Breast epithelium (tissue), 4 donors: ENCODE data around the gene TRIM67. TPM values are rescaled to one million over a fixed set of nuclear protein-coding genes. Genes with fewer than 3 reads are reported as not detected.

Experiments
- DNase-seq, 2 donors: peaks; one replicate each; pipeline ENCODE4 v3.0.0-alpha.2; 2019; ENCODE audit warnings: low spot score in 2 of 2
- H3K27ac ChIP-seq, 2 donors: fragments of 200-600 bp; sonication (generic) in 1 of 2; one replicate each; pipeline ENCODE4 v1.5.1; 2016 to 2019; ENCODE audit warnings: mild to moderate bottlenecking in 1 of 2
- H3K27me3 ChIP-seq, 2 donors: fragments of 200-600 bp; sonication (generic) in 1 of 2; one replicate each; pipeline versions ENCODE4 v1.5.1 to v1.6.0; 2017 to 2019; ENCODE audit warnings: control low read depth in 1 of 2, mild to moderate bottlenecking in 1 of 2
- H3K36me3 ChIP-seq: fragments of 200-600 bp; one replicate; pipeline ENCODE4 v1.5.1; 2019
- H3K4me1 ChIP-seq, 2 donors: fragments of 200-600 bp; sonication (generic); one replicate each; pipeline ENCODE4 v1.5.1; 2016 to 2019; ENCODE audit warnings: control low read depth in 1 of 2
- H3K4me3 ChIP-seq, 3 donors: fragments of 200-600 bp; sonication (generic); 1 replicate in 2 of 3; 2 replicates in 1 of 3; pipeline ENCODE4 v1.5.1; 2016 to 2019; ENCODE audit warnings: mild to moderate bottlenecking in 3 of 3, moderate library complexity in 2 of 3
- H3K9me3 ChIP-seq, 2 donors: fragments of 200-600 bp; sonication (generic) in 1 of 2; one replicate each; pipeline ENCODE4 v1.5.1; 2016 to 2019; ENCODE audit warnings: control low read depth in 1 of 2
- CTCF ChIP-seq, 3 donors: fragments of 450-650 bp; IDR thresholded peaks; one replicate each; pipeline ENCODE4 v1.5.1; 2016 to 2017; ENCODE audit warnings: antibody characterized with exemption in 3 of 3, mild to moderate bottlenecking in 3 of 3, moderate library complexity in 3 of 3
- POLR2A ChIP-seq: fragments of 450-650 bp; IDR thresholded peaks from one replicate; pipeline ENCODE4 v1.6.1; 2016; ENCODE audit warnings: antibody characterized with exemption, mild to moderate bottlenecking, moderate library complexity
- POLR2AphosphoS5 ChIP-seq, 3 donors: sonication (generic); formaldehyde crosslinking; IDR thresholded peaks; one replicate each; pipeline ENCODE4 v1.6.1; 2017; ENCODE audit warnings: antibody characterized with exemption in 3 of 3
- intact Hi-C: fragments of 100-400 bp; cut with DNase I; formaldehyde crosslinking; loops from one replicate; pipeline ENCODE4 v1.15.1; 2023; ENCODE audit warnings: low total_unique reads
- total RNA-seq, 3 donors: library from RNA; depleted of rRNA; stranded (reverse); fragments of >200 nt; gene quantifications; one replicate each; pipeline ENCODE4 v1.1.0, GENCODE V29; 2016

TRIM67 gene
- total RNA-seq, 3 donors from 2014 or later = not detected

DNA sequence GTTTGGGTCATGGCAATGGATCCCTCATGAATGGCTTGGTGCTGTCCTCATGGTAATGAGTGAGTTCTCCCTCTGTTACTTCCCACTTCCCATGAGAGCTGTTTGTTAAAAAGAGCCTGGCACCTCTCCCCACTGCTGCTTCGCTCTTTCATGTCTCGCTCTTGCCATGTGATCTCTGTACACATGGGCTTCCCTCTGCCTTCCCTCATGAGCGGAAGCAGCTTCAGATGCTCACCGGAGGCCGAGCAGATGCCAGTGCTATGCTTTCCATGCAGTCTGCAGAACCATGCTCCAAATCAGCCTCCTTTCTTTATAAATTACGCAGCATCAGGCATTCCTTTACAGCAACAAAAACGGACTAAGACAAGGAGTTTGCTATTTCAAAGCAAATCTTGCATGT is 64.3 kb downstream of the TRIM67 start:
- Histone ChIP-seq H3K27ac (no peak overlapping the region), H3K9me3 (no peaks in the 10 kb centered on the region), H3K36me3 (peaks cover 6% of the 10 kb centered on the region), H3K4me3 (no peak overlapping the region), H3K4me1 (no peaks in the 10 kb centered on the region), H3K27me3 (no peaks in the 10 kb centered on the region)
- intact Hi-C loops = no loop called here
- TF ChIP-seq POLR2A (no peak), POLR2AphosphoS5 (IDR thresholded peaks at IDR 0.05) (no peak), CTCF (IDR thresholded peaks at IDR 0.05) (no peak)
- no peak for DNase-seq

- no peaks in the 10 kb centered on the region for H3K27me3 ChIP-seq
- H3K36me3 ChIP-seq = no peaks in the 10 kb centered on the region
- no peak overlapping the region for H3K4me3 ChIP-seq
- no peak overlapping the region for H3K27ac ChIP-seq
- no peaks in the 10 kb centered on the region for H3K9me3 ChIP-seq
- H3K4me1 ChIP-seq = no peaks in the 10 kb centered on the region
- intact Hi-C loops = no loop called here
- DNase-seq = no peak
- TF ChIP-seq POLR2AphosphoS5 (IDR thresholded peaks at IDR 0.05) (no peak), POLR2A (no peak), CTCF (IDR thresholded peaks at IDR 0.05) (no peak)
Measured at GRCh38 chr1:231231511-231231910, 69.7 kb downstream of the TRIM67 start.

DNA sequence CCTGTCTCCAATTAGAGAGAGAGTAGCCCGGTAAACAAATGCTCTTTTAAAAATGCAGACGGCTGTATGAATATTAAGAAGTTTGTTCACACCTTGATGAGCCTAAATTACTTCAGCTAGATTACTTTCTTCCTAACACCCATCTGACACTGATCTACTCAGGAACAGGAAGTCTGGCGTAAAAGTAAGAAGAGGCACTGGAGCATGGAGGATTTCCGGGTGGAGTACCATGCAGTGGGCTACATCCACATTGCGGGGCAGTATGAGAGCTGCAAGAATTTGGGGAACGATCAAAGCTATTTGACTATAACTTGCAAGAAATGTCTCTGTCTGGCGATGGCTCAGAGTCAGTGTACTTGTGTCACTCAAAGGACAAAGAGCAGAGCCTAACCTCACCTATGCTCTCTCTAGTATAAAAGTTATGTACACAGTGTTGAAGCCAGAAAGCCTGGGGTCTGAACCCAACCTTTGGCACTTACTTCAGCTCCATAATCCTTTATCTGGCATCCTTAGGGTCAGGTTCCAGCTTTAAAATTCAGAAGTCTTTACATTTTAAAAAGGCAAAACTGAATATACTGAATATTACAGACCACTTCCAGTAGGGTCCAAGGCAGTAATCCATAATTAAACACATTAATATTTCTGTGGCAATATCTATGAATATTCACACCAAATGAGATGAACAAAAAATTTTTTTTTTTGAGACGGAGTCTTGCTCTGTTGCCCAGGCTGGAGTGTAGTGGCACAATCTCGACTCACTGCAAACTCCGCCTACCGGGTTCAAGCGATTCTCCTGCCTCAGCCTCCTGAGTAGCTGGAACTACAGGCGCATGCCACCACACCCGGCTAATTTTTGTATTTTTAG is 71.2 kb downstream of the TRIM67 start:
- TF ChIP-seq CTCF (IDR thresholded peaks at IDR 0.05) = no peak
- Histone ChIP-seq H3K36me3 (no peaks in the 10 kb centered on the region), H3K27ac (no peak overlapping the region), H3K9me3 (no peaks in the 10 kb centered on the region), H3K4me3 (no peak overlapping the region), H3K4me1 (no peaks in the 10 kb centered on the region), H3K27me3 (no peaks in the 10 kb centered on the region)
- intact Hi-C loops = no loop called here
- DNase-seq = no peak

DNA sequence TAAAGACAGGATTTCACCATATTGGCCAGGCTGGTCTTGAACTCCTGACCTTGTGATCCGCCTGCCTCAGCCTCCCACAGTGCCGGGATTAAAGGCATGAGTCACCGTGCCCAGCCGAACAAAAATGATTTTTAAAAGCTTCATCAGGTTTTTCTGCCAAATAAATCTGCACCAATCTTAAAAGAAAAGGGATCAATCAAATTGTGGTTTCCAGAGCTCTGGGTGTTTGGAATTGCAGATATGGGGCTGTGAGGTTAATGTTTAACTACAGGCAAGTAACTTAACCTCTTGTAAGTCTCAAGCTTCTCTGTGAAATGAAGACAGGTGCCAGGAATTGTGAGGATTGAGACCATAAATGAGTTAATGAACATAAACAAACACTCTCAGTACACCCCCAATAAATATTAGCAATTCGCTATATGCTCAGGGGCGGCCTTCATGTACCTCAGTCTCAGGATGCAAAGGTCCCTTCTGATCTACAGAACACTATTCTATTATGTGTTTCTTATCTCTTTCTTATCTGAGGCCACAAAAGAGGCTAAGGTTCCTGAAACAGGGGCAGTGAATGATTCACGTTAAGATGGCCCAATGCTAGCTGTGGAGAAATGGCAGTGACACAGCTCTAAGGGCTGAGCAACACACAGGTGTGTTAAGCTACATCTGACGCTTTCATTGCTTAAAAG is 72.0 kb downstream of the TRIM67 start:
- no peak for DNase-seq
- no peaks in the 10 kb centered on the region for H3K27me3 ChIP-seq
- H3K4me3 ChIP-seq = no peak overlapping the region
- no peak overlapping the region for H3K27ac ChIP-seq
- no peaks in the 10 kb centered on the region for H3K9me3 ChIP-seq
- intact Hi-C loops = no loop called here
- no peaks in the 10 kb centered on the region for H3K36me3 ChIP-seq
- TF ChIP-seq POLR2AphosphoS5 (IDR thresholded peaks at IDR 0.05) = no peak
- TF ChIP-seq POLR2A = no peak
- no peak for TF ChIP-seq CTCF (IDR thresholded peaks at IDR 0.05)
- H3K4me1 ChIP-seq = no peaks in the 10 kb centered on the region

DNA sequence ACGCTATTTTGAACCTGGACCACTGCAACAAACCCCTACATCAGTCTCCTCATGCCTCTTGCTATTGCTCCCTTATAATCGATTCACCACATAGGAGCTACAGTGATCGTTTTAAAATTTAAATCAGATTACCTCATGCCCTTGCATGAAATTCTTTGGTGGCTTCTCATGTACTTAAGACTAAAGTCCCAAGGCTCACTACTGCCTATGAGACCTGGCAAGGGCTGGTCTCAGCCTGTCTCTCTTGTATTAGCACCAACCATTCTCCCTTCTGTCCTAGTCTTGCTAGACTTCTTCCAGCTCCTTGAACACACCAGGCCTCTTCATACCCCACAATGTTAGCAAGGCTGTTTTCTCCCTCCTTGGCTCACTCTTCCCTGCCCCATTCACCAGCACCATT is 72.6 kb downstream of the TRIM67 start:
- Histone ChIP-seq H3K9me3 (no peaks in the 10 kb centered on the region), H3K4me3 (no peak overlapping the region), H3K36me3 (no peaks in the 10 kb centered on the region), H3K27ac (no peak overlapping the region), H3K4me1 (no peaks in the 10 kb centered on the region), H3K27me3 (no peaks in the 10 kb centered on the region)
- intact Hi-C loops = no loop called here
- TF ChIP-seq CTCF (IDR thresholded peaks at IDR 0.05) (no peak), POLR2A (no peak), POLR2AphosphoS5 (IDR thresholded peaks at IDR 0.05) (no peak)
- no peak for DNase-seq
